ENCODE data around the gene ZNF423. TPM values are rescaled to one million over a fixed set of nuclear protein-coding genes. Genes with fewer than 3 reads are reported as not detected.

Gene ZNF423
- polyA plus RNA-seq, 1 of the 3 experiments (the other 2 are of a cell fraction), result 1.2 TPM

DNA sequence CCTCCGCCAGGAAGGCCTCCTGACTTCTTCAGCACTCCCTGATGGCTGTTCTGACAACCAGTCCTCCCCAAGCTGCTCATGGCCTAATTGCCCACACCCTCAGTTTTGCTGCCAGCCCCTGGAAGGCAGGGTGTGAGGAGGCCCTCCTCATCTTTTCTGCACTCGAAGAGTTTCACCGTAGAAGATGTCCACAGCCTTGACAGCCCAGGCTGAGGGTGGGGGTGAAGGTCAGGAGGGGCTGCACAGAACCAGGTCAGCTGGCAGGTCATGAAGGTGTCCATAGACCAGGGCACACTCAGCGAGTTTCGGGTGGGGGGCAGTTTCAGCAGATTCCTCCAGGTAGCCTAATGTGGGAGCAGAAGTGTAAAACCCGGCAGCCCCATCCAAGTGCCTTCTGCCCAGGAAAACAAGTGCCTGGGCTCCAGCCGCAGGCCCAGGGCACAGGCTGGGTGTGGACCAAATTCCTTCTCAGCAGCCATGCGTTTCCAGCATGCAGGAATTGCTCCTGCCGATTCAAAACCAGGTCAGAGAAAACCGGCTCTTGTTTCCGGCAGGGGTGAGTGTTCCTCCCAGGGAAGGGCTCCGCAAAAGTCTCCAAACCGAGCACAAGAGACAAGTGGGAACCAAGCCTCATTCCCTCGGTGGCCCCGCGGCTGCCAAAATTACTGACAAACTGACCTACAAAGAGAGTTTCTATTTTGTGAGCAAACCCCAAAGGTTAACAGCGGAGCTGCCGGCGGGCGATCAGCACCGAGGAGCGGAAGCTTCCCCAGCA is 253.5 kb downstream of the ZNF423 start:
- Histone ChIP-seq H3K4me2 (no peak overlapping the region), H3K9me3 (no peaks in the 10 kb centered on the region), H3K27ac (ENCODE audit: low read depth in 2 of 2, low read length in 1 of 2) (peak overlapping the region in 1 of 2 experiments; percentile 98; a peak in 2 of 4 replicates), H3K27me3 (ENCODE audit: insufficient read depth) (no peaks in the 10 kb centered on the region), H3K9me2 (no peaks in the 10 kb centered on the region), H3F3A (replicated peaks; ENCODE audit: insufficient read depth) (no peaks in the 10 kb centered on the region), H4K20me1 (ENCODE audit: insufficient read depth) (no peaks in the 10 kb centered on the region), H3K4me3 (ENCODE audit: low read depth in 2 of 2, low read length in 1 of 2) (no peak overlapping the region), H3K36me3 (replicated peaks in 1 of 2; ENCODE audit: control insufficient read depth in 1 of 2, insufficient read depth in 2 of 2, low read length in 1 of 2) (no peaks in the 10 kb centered on the region), H3K79me2 (ENCODE audit: insufficient read depth) (no peaks in the 10 kb centered on the region), H3K9ac (no peak overlapping the region), H2AFZ (ENCODE audit: low read depth) (no peak overlapping the region), H3K4me1 (ENCODE audit: control insufficient read depth in 1 of 2, insufficient read depth in 2 of 2, low read depth in 1 of 2, low read length in 1 of 2) (peaks cover 0 to 70% of the 10 kb centered on the region in 2 experiments; a peak in 2 of 4 replicates)
- no peak for DNase-seq
- TF ChIP-seq RAD21 (IDR thresholded peaks at IDR 0.05; ENCODE audit: low read length) (no peak), ELF1 (IDR thresholded peaks at IDR 0.05) (no peak), NFIC (IDR thresholded peaks at IDR 0.05; ENCODE audit: borderline replicate concordance) (no peak), CHD2 (IDR thresholded peaks at IDR 0.05; ENCODE audit: low read length, partially characterized antibody) (no peak), MEF2A (IDR thresholded peaks at IDR 0.05; ENCODE audit: borderline replicate concordance, low read depth) (no peak), SIN3A (IDR thresholded peaks at IDR 0.05; ENCODE audit: borderline replicate concordance, low read depth, low read length) (no peak), FOSL2 (IDR thresholded peaks at IDR 0.05; ENCODE audit: borderline replicate concordance, low read depth) (no peak), RCOR1 (IDR thresholded peaks at IDR 0.05; ENCODE audit: low read length) (no peak), JUND (IDR thresholded peaks at IDR 0.05) (no peak)
- TF ChIP-seq, protein P1, sequence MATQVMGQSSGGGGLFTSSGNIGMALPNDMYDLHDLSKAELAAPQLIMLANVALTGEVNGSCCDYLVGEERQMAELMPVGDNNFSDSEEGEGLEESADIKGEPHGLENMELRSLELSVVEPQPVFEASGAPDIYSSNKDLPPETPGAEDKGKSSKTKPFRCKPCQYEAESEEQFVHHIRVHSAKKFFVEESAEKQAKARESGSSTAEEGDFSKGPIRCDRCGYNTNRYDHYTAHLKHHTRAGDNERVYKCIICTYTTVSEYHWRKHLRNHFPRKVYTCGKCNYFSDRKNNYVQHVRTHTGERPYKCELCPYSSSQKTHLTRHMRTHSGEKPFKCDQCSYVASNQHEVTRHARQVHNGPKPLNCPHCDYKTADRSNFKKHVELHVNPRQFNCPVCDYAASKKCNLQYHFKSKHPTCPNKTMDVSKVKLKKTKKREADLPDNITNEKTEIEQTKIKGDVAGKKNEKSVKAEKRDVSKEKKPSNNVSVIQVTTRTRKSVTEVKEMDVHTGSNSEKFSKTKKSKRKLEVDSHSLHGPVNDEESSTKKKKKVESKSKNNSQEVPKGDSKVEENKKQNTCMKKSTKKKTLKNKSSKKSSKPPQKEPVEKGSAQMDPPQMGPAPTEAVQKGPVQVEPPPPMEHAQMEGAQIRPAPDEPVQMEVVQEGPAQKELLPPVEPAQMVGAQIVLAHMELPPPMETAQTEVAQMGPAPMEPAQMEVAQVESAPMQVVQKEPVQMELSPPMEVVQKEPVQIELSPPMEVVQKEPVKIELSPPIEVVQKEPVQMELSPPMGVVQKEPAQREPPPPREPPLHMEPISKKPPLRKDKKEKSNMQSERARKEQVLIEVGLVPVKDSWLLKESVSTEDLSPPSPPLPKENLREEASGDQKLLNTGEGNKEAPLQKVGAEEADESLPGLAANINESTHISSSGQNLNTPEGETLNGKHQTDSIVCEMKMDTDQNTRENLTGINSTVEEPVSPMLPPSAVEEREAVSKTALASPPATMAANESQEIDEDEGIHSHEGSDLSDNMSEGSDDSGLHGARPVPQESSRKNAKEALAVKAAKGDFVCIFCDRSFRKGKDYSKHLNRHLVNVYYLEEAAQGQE (IDR thresholded peaks at IDR 0.05; ENCODE audit: low read depth, low read length), result no peak
- TF ChIP-seq, protein P2, sequence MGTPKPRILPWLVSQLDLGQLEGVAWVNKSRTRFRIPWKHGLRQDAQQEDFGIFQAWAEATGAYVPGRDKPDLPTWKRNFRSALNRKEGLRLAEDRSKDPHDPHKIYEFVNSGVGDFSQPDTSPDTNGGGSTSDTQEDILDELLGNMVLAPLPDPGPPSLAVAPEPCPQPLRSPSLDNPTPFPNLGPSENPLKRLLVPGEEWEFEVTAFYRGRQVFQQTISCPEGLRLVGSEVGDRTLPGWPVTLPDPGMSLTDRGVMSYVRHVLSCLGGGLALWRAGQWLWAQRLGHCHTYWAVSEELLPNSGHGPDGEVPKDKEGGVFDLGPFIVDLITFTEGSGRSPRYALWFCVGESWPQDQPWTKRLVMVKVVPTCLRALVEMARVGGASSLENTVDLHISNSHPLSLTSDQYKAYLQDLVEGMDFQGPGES (IDR thresholded peaks at IDR 0.05; ENCODE audit: low read depth, low read length), result no peak
- 73% methylated on average over 19 of the region's 22 CpGs for WGBS (ENCODE audit: low lambda C conversion rate)
- ChIA-PET CTCF (interaction anchor here (1.4 to 2.0 kb wide), 2 partner anchors 195 to 255 kb away, joined by 3 to 8 read pairs; no protein-coding TSS in a partner anchor), POLR2A (no interaction called here)

GRCh38 chr16:49601576-49601975 is 254.3 kb downstream of the ZNF423 start:
- Histone ChIP-seq H3F3A (replicated peaks; ENCODE audit: insufficient read depth) (no peaks in the 10 kb centered on the region), H3K9ac (no peak overlapping the region), H2AFZ (ENCODE audit: low read depth) (no peak overlapping the region), H3K4me3 (ENCODE audit: low read depth in 2 of 2, low read length in 1 of 2) (no peak overlapping the region), H4K20me1 (ENCODE audit: insufficient read depth) (no peaks in the 10 kb centered on the region), H3K9me3 (no peaks in the 10 kb centered on the region), H3K79me2 (ENCODE audit: insufficient read depth) (no peaks in the 10 kb centered on the region), H3K36me3 (replicated peaks in 1 of 2; ENCODE audit: control insufficient read depth in 1 of 2, insufficient read depth in 2 of 2, low read length in 1 of 2) (no peaks in the 10 kb centered on the region), H3K27me3 (ENCODE audit: insufficient read depth) (no peaks in the 10 kb centered on the region), H3K9me2 (no peaks in the 10 kb centered on the region), H3K4me2 (no peak overlapping the region), H3K27ac (ENCODE audit: low read depth in 2 of 2, low read length in 1 of 2) (peak overlapping the region in 1 of 2 experiments; percentile 98; a peak in 2 of 4 replicates), H3K4me1 (ENCODE audit: control insufficient read depth in 1 of 2, insufficient read depth in 2 of 2, low read depth in 1 of 2, low read length in 1 of 2) (peaks cover under 1 to 78% of the 10 kb centered on the region in 2 experiments; a peak in 3 of 4 replicates)
- WGBS (ENCODE audit: low lambda C conversion rate), result 56% methylated on average over 4 of the region's 6 CpGs
- ChIA-PET CTCF (interaction anchor here (1.4 to 2.0 kb wide), 2 partner anchors 194 to 256 kb away, joined by 3 to 8 read pairs; no protein-coding TSS in a partner anchor), POLR2A (no interaction called here)
- no peak for DNase-seq
- TF ChIP-seq CHD2 (IDR thresholded peaks at IDR 0.05; ENCODE audit: low read length, partially characterized antibody) (no peak), TAF1 (IDR thresholded peaks at IDR 0.05; ENCODE audit: borderline replicate concordance, low read depth, low read length) (no peak), YY1 (IDR thresholded peaks at IDR 0.05; ENCODE audit: low read depth) (no peak), TEAD4 (IDR thresholded peaks at IDR 0.05; ENCODE audit: borderline replicate concordance, insufficient read depth) (no peak), ELF1 (IDR thresholded peaks at IDR 0.05) (no peak), FOSL2 (IDR thresholded peaks at IDR 0.05; ENCODE audit: borderline replicate concordance, low read depth) (no peak), NRF1 (IDR thresholded peaks at IDR 0.05; ENCODE audit: low read depth, low read length) (no peak)
- TF ChIP-seq, protein P3, sequence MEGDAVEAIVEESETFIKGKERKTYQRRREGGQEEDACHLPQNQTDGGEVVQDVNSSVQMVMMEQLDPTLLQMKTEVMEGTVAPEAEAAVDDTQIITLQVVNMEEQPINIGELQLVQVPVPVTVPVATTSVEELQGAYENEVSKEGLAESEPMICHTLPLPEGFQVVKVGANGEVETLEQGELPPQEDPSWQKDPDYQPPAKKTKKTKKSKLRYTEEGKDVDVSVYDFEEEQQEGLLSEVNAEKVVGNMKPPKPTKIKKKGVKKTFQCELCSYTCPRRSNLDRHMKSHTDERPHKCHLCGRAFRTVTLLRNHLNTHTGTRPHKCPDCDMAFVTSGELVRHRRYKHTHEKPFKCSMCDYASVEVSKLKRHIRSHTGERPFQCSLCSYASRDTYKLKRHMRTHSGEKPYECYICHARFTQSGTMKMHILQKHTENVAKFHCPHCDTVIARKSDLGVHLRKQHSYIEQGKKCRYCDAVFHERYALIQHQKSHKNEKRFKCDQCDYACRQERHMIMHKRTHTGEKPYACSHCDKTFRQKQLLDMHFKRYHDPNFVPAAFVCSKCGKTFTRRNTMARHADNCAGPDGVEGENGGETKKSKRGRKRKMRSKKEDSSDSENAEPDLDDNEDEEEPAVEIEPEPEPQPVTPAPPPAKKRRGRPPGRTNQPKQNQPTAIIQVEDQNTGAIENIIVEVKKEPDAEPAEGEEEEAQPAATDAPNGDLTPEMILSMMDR (IDR thresholded peaks at IDR 0.05), result no peak
- TF ChIP-seq, protein P2 (IDR thresholded peaks at IDR 0.05; ENCODE audit: low read depth, low read length), result no peak
- TF ChIP-seq, protein P4, sequence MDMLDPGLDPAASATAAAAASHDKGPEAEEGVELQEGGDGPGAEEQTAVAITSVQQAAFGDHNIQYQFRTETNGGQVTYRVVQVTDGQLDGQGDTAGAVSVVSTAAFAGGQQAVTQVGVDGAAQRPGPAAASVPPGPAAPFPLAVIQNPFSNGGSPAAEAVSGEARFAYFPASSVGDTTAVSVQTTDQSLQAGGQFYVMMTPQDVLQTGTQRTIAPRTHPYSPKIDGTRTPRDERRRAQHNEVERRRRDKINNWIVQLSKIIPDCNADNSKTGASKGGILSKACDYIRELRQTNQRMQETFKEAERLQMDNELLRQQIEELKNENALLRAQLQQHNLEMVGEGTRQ (IDR thresholded peaks at IDR 0.05; ENCODE audit: borderline replicate concordance, low read depth, low read length), result no peak
